HepG2 (cell line): ENCODE results near the gene LGALS1. TPM values are rescaled to one million over a fixed set of nuclear protein-coding genes. Genes with fewer than 3 reads are reported as not detected.
A peak's percentile ranks its signal among the peaks of the same experiment; 100 is the strongest.

Experiments
- KLF12 ChIP-seq: sonication (generic); formaldehyde crosslinking; IDR thresholded peaks from 2 replicates; pipeline ENCODE4 v1.4.0; 2020; ENCODE audit warnings: missing genetic modification reagents, borderline replicate concordance
- PPARG ChIP-seq: conservative IDR thresholded peaks from 2 replicates; pipeline ENCODE4 v1.6.1; 2016; ENCODE audit warnings: missing biosample characterization, missing genetic modification reagents
- SNAPC4 ChIP-seq: sonication (generic); formaldehyde crosslinking; IDR thresholded peaks from 2 replicates; pipeline ENCODE4 v1.4.0; 2020; ENCODE audit warnings: mild to moderate bottlenecking, missing genetic modification reagents
- SPEN ChIP-seq: sonication (generic); formaldehyde crosslinking; IDR thresholded peaks from 2 replicates; pipeline ENCODE4 v1.5.1; 2020; ENCODE audit warnings: low read depth, mild to moderate bottlenecking, missing genetic modification reagents
- TBL1XR1 ChIP-seq: fragments of 150-350 bp; IDR thresholded peaks from 2 replicates; pipeline ENCODE4 v1.6.1; 2014; ENCODE audit warnings: borderline replicate concordance, low read length; ENCODE audit not compliant: partially characterized antibody
- TEAD3 ChIP-seq: optimal IDR thresholded peaks from 2 replicates; pipeline ENCODE3; 2016; ENCODE audit warnings: borderline replicate concordance
- TEF ChIP-seq: sonication (generic); formaldehyde crosslinking; IDR thresholded peaks from 2 replicates; pipeline ENCODE4 v1.5.0; 2020; ENCODE audit warnings: missing genetic modification reagents
- ZFP62 ChIP-seq: sonication (generic); formaldehyde crosslinking; IDR thresholded peaks from 2 replicates; pipeline ENCODE4 v1.4.0; 2020; ENCODE audit warnings: missing genetic modification reagents
- ZNF207 ChIP-seq: fragments of 450-650 bp; IDR thresholded peaks from 2 replicates; pipeline ENCODE4 v1.6.1; 2016; ENCODE audit warnings: antibody characterized with exemption, borderline replicate concordance
- ZNF318 ChIP-seq: sonication (generic); formaldehyde crosslinking; IDR thresholded peaks from 2 replicates; pipeline ENCODE4 v1.4.0; 2020; ENCODE audit warnings: mild to moderate bottlenecking, missing genetic modification reagents
- polyA plus RNA-seq, 8 experiments: library from polyadenylated mRNA; depleted of rRNA in 3 of 8; stranded (reverse) in 7 of 8; unstranded in 1 of 8; fragments of >200 nt; fragmentation: Illumina TruSeq in 4 of 8; extraction: Trizol in 4 of 8; gene quantifications; 2 replicates each; pipeline versions ENCODE4 v1.2.1 to v1.2.3, GENCODE V29; 2011 to 2016; ENCODE audit warnings: low read depth in 4 of 8, missing spikeins in 1 of 8, mixed read lengths in 1 of 8; ENCODE audit not compliant: insufficient read depth in 1 of 8
- total RNA-seq, 5 experiments: library from RNA; depleted of rRNA; stranded (reverse); fragments of >200 nt; fragmentation: Illumina TruSeq; extraction: Trizol; gene quantifications; 2 replicates each; pipeline ENCODE4 v1.2.3, GENCODE V29; 2016; ENCODE audit warnings: low read depth in 1 of 5

LGALS1 gene
- total and polyA plus RNA-seq, 2 of the 13 experiments (the other 11 are each of a cell fraction or from before 2014, with no cell fraction given), result 103 to 858 TPM

- no peak for TF ChIP-seq ZNF318 (CRISPR knock-in tag)
- no peak for TF ChIP-seq KLF12
- no peak for TF ChIP-seq SPEN
- TF ChIP-seq TEAD3 (CRISPR knock-in tag), result peak; percentile 70
- TF ChIP-seq TEF (CRISPR knock-in tag), result no peak
- TF ChIP-seq PPARG (CRISPR knock-in tag), result no peak
- TF ChIP-seq TBL1XR1, result no peak
- TF ChIP-seq ZFP62 (CRISPR knock-in tag), result no peak
- no peak for TF ChIP-seq ZNF207
- no peak for TF ChIP-seq SNAPC4 (CRISPR knock-in tag)
These were observed 34.6 kb upstream of the LGALS1 start (continued) for GRCh38 chr22:37640591-37641560.
